GM21360 (cell line): ENCODE data around the gene NAIF1.
"Not testable (repeated sequence)": the region's sequence is repeated elsewhere in the genome, so short reads cannot be mapped to it uniquely, and the experiment has no call there.

Source experiments
- ATAC-seq: cut with Tn5 transposase; IDR thresholded peaks from one replicate; pipeline ENCODE4 v1.9.1; 2021; ENCODE audit warnings: mild to moderate bottlenecking, moderate library complexity; ENCODE audit not compliant: unreplicated experiment

Gene NAIF1, protein sequence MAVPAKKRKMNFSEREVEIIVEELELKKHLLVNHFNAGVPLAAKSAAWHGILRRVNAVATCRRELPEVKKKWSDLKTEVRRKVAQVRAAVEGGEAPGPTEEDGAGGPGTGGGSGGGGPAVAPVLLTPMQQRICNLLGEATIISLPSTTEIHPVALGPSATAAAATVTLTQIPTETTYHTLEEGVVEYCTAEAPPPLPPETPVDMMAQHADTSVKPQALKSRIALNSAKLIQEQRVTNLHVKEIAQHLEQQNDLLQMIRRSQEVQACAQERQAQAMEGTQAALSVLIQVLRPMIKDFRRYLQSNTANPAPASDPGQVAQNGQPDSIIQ

DNA sequence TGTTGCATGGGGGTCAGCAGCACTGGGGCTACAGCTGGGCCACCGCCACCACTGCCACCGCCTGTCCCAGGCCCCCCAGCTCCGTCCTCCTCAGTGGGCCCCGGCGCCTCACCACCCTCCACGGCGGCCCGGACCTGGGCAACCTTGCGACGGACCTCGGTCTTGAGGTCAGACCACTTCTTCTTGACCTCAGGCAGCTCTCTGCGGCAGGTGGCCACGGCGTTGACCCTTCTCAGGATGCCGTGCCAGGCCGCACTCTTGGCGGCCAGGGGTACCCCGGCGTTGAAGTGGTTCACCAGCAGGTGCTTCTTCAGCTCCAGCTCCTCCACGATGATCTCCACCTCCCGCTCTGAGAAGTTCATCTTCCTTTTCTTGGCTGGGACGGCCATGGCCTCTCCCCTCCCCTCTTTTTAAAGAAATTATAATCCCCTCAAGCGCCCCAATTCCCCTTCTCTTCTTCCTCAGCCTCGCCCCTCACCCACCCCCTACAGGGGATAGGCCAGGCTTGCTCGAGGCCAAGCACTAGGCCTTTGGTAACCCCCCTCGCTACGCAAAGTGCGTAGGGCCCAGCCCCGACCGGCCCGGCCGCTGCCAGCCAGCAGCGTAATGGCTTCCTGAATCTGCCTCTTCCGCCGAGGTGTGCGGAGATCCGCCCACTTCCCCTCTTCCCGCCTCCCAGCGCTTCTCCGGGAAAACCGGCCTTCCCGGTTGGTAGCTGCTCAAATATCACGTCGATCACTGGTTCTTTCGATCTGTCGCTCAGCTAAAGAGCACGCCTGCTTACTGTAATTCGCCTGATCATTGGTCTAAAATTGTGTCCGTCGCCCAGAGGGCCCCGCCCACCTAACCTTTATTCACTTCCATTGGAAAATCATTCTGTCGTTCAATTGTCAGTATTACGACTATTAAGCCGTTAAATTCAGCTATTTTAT, at the start of gene NAIF1:
NAIF1 (minus strand) TSS at position 608 of the 932 bp plus-strand sequence; CDS start at position 389, 219 bp downstream.
- peak; percentile 50 for ATAC-seq

DNA sequence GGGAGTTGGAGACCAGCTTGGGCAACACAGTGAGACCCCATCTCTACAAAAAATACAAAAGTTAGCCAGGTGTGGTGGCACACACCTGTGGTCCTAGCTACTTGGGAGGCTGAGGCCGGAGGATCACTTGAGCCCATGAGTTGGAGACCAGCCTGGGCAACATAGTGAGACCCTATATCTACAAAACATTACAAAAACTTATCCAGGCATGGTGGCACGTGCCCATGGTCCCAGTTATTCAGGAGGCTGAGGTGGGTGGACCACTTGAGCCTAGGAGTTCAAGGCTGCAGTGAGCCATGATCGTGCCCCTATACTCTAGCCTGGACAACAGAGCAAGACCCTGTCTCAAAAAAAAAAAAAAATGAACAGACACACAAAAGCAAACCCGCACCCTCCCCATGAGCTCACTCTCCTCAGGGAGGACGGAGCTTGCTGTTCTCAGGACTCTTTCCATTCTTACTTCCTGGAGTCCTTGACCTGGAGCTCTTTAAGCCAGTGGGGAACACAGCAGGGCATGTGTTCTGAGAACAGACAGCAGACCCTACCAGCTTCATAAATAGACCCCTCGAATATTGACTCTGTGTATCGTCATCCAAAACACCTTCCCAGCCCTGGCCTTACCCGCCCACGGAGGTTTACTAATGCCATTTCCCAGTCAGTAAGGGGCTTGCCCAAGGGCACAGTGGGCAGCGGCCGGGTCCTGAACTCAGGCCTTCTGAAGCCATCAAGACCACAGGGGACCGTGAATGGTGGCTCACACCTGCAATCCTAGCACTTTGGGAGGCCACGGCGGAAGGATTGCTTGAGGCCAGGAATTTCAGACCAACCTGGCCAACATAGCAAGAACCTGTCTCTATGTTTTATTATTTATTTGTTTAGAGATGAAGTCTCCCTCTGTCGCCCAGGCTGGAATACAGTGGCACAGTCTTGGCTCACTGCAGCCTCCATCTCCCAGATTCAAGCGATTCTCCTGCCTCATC, 49.3 kb upstream of the NAIF1 start:
- no peak for ATAC-seq

DNA sequence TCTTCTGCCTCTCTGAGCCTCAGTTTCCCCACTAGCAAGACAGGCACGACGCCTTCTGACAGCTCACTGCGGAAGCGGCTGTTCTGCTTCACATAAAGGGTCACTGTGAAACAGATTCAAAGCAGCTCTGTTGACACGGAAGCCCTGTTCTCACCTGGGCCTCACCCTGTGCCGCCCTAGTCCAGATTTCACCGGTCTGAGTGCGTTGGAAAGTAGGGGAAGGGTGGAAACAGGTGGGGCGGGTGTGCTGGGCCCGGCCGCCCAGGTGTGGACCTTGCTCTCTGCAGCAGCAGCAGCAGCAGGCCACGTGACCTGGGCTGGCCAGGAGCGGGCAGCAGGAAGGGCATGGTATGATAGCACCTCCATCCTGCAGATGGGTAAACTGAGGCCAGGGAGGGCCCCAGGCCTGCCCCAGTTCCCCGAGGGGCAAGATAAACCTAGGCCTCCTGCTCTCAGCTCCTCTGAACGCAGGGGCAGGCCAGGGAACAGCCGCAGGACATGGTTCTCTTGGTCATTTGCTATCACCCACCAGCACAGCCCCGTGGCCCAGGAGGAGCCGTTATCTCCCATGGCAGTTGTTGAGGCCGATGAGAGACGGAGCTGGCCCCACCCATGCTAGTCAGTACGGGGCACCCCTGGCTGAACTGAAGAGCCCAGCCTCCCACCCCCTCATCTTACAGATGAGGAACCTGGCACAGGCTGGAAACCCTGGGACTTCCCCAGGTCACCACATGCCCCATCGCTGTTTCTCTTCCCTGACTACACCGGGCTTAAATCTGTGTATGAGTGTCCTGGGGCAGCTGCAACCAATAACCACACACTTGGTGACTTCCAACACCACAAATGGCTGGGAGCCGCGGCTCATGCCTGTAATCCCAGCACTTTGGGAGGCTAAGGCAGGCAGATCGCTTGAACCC, 48.3 kb upstream of the NAIF1 start:
- ATAC-seq = no peak

DNA sequence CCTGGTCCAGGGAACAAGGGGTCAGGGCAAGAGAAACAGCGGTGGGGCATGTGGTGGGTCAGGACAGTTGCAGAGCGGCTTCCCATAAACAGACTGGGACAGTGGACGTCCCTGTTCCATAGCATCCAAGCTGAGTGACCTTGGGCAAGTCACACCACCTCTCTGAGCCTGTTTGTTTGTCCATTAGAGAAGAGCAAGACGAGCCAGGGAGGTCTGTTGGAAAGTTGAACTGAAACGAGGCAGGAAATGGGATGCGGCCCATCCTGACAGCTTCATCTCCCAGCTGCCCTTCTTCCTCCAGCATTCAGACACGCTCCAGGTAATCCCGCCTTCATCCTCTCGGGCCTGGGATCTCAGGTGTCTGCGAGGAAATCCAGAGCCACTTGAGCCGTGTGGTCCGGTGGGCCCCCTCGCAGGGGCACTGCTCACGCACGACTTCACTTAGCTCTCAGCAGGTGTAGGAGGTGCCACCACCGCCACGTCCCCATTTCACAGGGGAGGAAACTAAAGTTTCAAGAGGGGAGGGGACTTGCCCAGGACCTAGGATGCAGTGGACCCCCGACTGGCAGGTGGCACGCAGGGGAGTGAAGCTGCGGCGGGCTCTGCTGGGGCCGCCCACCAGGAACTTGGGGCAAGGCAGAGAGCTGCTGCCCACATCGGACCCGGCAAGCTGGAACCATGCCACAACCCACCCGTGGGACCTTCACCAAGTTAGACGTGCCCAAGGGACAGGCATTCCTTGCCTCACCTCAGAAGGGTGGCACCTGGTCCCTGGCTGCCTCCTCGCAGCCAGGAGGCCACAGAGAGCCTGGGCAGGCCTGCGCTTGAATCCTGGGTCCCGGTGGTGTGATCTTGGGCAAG, 47.4 kb upstream of the NAIF1 start:
- ATAC-seq = no peak

DNA sequence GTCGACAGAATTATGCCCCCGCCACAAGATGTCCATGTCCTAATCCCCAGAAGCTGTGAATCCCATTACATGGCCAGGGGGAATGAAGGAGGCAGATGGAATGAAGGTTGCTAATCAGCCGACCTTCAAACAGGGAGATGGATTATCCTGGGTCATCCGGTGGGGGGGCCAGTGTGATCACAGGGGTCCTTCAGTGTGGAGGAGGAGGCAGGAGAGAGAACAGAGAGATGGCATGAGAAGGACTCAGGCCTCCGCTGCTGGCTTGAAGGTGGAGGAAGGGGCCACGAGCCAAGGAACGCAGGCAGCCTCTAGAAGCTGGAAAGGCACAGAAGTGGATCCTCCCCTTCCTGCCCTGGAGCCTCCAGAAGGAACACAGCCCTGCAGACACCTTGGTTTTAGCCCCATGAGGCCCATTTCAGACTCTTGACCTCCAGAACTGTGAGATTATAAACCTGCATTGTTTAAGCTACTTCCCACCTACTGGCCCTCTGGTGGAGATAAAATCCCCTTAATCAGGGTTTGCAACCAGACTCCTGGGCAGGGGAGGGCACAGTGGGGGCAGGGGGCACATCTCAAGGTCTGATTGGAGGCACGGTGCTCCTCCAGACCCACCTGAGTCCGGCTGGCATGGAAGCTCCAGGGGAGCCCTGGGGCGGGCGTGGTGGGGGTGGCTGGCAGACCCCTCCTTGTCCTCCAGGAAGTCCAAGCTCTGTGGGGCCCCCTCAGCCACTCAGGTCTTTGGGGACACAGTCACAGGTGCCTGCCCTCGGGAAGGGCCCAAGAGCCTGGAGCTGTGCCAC, 46.6 kb upstream of the NAIF1 start:
- ATAC-seq = no peak

DNA sequence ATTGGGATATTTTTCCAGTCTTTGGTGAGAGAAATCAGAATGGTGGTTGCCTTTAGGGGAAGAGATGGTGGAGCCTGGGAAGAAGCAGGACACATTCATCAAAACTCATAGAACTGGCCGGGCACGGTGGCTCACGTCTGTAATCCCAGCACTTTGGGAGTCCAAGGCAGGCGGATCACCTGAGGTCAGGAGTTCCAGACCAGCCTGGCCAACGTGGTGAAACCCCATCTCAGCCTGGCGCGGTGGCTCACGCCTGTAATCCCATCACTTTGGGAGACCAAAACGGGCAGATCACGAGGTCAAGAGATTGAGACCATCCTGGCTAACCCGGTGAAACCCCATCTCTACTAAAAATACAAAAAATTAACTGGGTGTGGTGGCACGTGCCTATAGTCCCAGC, 44.6 kb upstream of the NAIF1 start:
- ATAC-seq = not testable (repeated sequence)

DNA sequence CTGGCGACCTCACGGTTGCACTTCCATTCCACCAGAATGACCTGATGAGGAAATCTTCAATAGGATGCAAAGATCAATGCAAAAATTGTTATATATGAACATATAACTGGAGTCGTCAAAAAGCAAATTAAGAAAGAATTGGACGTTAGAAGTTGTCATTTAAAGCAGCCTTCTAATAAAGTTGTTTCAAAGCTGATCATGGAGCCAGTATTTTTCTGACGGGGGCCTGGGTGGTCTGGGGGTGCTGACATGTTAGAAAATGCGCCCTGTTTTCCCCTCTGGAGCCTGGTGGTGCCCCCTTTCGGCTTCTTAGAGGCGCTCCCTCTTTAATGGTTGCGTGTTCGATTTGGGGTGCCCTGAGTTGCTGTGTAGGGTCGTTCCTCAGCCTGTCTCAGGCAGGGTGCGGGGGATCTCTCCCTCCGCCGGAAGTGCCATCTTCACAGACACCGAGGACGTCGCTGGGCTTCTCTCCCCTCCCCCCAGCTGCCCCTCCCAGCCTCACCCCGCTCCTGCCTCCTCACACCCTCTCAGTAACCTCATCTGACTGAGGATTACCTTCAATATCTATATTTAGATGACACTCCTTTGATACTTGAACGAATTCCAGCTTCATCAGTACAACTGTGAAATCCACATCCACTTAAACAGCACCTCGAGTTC, 42.1 kb upstream of the NAIF1 start:
- ATAC-seq = no peak

DNA sequence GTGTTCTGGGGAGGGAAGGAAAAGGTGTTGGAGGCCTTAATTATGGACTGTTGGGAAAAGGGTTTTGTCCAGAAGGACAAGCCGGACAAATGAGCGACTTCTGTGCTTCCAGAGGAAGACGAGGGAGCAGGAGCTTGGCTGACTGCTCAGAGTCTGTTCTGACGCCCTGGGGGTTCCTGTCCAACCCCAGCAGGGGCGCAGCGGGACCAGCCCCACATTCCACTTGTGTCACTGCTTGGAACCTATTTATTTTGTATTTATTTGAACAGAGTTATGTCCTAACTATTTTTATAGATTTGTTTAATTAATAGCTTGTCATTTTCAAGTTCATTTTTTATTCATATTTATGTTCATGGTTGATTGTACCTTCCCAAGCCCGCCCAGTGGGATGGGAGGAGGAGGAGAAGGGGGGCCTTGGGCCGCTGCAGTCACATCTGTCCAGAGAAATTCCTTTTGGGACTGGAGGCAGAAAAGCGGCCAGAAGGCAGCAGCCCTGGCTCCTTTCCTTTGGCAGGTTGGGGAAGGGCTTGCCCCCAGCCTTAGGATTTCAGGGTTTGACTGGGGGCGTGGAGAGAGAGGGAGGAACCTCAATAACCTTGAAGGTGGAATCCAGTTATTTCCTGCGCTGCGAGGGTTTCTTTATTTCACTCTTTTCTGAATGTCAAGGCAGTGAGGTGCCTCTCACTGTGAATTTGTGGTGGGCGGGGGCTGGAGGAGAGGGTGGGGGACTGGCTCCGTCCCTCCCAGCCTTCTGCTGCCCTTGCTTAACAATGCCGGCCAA, 41.3 kb upstream of the NAIF1 start:
- ATAC-seq = no peak

DNA sequence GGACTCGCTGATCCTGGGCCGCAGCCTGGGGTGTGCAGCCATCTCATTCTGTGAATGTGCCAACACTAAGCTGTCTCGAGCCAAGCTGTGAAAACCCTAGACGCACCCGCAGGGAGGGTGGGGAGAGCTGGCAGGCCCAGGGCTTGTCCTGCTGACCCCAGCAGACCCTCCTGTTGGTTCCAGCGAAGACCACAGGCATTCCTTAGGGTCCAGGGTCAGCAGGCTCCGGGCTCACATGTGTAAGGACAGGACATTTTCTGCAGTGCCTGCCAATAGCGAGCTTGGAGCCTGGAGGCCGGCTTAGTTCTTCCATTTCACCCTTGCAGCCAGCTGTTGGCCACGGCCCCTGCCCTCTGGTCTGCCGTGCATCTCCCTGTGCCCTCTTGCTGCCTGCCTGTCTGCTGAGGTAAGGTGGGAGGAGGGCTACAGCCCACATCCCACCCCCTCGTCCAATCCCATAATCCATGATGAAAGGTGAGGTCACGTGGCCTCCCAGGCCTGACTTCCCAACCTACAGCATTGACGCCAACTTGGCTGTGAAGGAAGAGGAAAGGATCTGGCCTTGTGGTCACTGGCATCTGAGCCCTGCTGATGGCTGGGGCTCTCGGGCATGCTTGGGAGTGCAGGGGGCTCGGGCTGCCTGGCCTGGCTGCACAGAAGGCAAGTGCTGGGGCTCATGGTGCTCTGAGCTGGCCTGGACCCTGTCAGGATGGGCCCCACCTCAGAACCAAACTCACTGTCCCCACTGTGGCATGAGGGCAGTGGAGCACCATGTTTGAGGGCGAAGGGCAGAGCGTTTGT, 40.5 kb upstream of the NAIF1 start:
- ATAC-seq = no peak

DNA sequence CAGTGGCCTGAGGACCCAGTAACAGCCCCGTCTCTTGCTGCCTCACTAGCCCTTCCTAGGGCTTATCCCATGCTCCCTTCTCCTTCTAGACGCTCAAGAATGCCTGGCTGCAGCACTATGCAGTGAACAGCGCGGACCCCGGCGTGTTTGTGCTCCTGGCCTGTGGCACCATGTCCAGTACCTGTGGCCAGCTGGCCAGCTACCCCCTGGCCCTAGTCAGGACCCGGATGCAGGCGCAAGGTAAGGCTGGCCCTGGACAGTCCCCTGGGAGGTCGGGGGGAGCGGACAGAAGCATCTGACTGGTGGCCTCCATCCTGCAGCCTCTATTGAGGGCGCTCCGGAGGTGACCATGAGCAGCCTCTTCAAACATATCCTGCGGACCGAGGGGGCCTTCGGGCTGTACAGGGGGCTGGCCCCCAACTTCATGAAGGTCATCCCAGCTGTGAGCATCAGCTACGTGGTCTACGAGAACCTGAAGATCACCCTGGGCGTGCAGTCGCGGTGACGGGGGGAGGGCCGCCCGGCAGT, 39.9 kb upstream of the NAIF1 start:
- ATAC-seq = no peak

DNA sequence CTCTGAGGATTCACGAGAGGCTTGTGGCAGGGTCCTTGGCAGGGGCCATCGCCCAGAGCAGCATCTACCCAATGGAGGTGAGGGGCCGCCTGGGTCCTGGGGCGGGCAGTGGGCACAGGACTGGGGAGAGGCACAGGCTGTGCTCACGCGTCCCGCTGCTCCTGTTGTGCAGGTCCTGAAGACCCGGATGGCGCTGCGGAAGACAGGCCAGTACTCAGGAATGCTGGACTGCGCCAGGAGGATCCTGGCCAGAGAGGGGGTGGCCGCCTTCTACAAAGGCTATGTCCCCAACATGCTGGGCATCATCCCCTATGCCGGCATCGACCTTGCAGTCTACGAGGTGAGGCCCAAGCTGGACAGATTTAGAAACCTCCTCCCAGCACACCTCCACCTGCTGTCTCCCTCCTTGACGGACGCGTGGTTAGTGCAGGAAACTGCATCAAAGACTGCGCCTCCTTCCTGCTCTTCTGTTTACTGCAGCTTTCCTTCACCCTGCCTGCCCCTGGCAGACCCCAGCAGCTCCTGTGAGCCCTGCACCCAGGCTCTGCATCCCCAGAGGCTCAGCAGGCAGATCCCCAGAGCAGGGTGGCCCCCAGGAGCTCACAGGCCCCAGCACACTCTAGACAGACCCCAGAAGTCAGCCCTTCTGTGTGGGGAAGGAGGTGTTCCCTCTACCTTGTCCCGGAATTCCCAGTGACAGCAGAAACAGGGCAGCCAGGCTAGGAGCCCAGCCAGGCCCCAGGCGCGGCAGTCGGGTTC, 39.2 kb upstream of the NAIF1 start:
- no peak for ATAC-seq

DNA sequence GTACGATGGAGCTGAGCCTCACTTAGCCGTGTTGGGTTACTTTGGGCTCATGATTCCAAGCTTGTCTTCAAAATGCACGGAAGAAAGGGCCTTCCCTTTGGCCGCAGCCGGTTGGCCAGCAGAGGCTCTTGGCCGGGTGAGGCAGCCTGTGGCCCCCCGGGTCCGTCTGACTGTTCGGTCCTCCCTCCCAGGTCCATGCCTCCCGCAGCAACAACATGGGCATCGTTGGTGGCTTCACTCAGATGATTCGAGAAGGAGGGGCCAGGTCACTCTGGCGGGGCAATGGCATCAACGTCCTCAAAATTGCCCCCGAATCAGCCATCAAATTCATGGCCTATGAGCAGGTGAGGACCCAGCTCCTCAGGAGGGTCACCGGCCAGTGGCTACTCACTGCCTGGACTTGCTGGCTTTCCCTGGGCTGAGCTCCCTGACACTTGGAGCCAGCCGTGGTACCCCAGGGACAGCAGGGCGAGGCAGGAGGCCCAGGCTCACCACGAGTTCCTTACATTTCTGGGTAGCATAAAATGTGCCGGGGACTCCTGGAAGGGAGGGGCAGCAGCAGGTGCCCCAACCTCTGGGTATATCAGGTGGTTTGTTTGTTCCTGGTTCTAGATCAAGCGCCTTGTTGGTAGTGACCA, 38.5 kb upstream of the NAIF1 start:
- no peak for ATAC-seq

DNA sequence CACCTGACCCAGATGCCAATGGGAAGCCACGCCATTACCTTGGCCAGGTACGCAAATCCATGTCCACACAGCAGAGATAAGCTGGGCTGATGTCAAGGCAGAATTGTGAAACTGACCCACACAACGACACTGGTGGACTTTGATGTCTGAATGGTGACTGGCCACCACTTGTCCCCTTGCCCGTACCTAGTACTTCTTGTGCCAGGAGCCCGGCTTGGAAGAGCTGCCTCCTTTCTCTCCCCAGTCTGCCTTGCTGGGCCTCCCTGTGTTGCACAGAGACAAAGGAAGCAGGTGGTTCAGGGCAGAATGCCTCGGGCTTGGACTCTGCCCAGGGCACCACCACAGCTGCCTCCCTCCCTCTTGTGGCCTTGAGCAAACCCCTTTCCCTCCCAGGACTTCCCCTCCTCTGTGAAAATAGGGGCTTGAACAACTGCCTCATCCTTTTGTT, 37.1 kb upstream of the NAIF1 start:
- ATAC-seq = no peak

DNA sequence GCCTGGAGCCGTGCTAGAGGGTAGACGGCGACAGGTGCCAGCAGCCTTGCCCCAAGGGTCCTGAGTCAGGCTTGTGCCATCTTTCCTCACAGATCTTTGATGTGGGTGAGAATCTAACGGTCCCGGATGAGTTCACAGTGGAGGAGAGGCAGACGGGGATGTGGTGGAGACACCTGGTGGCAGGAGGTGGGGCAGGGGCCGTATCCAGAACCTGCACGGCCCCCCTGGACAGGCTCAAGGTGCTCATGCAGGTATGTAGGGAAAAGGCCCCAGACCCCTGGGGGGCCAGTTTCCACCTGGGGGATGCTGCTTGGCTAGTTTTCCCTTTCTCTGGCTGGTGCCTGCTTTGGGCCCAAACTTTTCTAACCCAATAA, 36.5 kb upstream of the NAIF1 start:
- no peak for ATAC-seq
